Measurements from ENCODE around the gene IFNG.

IFNG gene

DNA sequence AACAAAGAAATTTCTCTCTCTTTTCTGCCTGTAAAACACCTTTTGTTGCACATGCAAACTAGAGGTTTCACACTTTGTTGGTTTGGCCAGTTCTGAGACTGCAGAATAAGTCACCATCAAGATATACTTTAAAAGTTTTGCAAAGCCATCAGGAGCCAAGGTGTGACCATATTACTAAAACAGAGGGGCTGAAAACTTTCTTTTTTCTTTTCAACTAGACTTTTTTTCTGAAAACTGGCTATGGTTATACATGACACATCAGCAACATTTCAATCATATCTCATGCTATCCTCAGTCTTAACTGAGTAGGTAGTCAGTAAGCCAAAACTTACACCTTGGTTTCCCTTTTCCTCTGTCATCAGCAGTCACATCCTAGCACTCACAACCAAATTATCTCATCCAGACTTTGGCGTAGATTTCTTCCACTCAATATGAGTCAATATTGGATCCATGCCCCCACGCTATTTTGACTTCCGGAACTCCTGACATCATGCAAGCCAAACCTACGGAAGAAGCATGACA is 4.1 kb upstream of the IFNG start:
- DNase-seq = no peak

DNA sequence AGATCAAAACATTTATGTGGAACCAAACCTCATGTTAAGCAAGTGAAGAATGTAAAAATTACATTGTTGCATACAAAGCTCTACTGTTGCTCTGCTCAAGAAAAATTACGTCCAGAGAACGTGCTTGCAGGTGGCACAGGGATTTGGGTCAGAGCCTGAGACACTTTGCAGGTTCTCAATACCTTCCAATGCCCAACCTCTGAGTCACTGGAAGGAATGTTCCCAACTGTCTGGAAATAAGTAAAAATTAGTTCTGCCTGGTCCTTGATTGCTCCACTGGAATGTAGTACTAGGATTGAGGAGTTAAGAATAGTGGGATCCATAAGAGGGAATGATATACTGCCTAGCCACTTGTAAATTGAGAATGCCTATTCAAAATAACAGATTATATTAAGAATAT is 2.8 kb upstream of the IFNG start:
- no peak for DNase-seq

DNA sequence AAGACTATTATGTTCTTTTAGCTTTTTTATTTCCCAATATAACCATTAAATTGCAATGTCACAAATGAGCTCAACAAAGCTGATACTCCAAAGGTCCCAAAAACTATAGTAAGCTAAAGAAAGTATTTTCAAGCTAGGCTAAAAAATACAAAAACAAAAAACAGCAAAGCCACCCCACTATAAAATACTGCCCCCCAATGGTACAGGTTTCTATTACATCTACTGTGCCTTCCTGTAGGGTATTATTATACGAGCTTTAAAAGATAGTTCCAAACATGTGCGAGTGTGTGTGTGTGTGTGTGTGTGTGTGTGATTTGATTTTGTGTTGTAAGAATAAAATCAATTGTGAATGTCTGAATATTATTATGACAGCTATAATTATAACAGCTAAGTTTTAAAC is 1.1 kb downstream of the IFNG start:
- DNase-seq = no peak

DNA sequence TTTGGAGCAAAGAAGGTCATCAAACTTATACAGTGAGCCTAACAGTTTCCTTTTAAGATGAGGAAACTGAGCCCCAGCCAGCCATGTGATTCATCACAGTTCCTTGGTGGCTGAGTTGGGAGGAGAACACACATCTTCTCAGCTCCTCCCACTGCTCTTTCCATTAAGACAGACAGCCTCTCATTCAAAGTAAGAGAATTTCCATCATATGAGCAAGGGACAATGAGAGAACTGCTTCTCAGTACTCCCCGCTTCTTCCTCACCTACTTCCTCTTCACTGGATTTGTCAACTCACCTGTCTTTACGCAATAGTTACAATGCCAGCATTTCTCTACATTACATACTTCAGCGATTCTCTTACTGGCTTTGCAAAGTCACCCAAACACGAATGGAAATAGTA is 2.2 kb downstream of the IFNG start:
- no peak for DNase-seq

DNA sequence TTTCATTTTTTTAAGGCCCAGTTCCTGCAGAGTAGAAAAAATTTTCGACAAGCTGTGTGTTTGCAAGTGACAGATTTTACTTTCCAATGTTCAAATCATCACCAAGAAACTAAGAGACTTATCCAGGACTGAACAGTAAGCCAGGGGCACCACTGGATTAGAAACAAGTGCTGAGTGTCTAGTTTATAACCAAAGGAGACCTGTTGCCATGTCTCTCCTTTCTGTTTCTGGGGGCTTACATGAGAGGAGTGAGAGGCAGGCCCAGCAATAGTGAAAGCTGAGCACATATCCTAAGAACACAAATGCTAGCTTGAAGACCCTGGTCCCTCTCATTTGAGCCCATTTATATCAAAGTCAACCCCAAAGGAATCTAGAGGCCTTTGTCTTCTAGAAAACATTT is 2.9 kb downstream of the IFNG start:
- DNase-seq = no peak

DNA sequence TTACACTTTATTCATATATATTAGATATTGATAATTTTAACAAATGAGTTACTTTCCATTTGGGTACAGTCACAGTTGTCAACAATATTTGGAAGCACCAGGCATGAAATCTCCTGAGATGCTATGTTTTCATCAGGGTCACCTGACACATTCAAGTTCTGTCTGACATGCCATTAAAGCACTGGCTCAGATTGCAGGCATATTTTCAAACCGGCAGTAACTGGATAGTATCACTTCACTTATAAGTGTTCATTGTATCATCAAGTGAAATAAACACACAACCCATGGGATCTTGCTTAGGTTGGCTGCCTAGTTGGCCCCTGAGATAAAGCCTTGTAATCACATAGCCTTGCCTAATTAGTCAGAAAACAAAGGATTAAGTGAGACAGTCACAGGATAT is 4.8 kb downstream of the IFNG start:
- DNase-seq = no peak

DNA sequence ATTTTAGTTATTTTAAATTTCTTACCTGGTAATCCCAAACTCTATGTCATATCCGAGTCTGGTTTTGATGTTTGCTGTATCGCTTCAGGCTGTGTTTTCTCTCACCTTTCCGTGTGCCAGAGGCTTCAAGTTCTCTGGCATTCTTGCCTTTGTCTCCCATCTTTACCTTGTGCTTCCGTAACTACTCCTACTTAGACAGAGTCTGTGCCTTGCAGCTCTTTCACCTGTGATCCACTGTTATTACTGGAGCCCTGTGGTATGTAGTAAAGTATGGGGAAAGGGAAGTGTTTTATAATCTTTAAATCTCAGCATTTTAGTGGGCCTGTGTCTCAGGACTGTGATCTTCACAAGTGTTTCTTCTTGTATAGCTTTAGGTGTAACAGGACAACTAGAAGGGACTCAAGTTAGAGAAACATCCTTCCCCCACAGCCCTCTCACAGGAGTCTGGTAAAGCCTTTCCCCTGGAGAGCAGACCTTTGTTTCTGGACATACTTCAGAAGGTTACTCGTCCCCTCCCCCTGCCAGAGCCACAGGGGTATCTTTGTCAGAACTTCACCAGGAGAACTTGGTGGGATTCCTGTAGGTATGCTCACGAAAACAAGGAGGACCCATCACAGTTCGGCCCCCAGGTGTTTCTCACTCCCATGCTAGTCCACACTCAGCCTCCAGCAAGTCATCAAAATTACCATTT is 11.1 kb downstream of the IFNG start:
- no peak for DNase-seq

DNA sequence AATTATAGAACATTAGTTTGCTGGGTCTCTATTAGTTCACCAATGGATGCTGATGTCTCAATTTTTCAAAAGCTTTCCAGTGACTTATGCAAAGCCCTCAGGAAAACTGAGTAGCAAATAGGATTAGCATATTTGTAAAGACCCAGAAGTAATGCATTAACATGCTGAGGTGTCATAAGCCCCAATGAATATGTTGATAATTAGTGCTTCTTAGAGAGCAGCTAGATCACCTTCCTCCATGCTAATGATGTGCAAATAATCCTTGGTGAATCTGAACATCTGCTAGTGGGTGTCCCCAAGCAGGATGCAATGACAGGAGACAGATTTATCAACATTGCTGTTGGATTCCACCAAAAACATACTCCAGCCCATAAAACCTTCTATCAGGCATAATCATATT is 19.0 kb downstream of the IFNG start:
- DNase-seq = no peak

DNA sequence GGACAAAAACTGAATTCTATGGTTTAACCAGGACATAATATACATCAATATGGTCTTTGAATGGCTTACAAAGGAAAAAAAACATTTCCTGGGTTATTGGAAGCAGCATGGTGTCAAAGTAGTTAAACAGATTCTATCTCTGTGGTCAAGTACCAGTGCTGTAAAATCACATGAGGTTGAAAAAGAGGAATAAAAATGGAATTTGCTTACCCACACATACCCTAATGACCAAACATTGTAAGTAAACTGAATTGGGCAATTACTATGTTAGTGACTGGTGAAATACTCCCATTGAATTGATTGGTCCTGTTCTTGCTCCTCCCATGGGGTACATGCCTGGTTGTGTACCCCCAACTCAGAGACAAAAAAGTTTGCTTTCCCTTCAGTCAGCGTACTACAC is 19.6 kb downstream of the IFNG start:
- no peak for DNase-seq

DNA sequence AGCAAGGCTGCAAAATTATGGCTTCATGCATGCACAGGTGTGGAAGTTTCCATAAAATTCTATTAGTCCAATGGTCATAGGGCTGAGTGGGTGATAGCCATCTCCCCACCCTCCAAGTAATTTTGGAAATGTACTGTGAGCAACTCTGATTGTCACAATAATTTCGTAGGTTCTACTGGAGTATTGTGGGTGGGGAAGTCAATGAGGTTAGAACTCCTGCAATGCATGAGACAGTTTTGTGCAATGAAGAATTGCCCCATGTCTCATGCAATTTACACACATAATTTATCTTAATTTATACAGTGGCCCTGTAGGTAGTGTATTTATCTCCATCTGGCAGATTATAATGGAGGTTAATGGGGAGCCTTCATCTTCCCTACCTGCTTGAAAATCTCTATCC is 20.5 kb downstream of the IFNG start:
- DNase-seq = no peak

DNA sequence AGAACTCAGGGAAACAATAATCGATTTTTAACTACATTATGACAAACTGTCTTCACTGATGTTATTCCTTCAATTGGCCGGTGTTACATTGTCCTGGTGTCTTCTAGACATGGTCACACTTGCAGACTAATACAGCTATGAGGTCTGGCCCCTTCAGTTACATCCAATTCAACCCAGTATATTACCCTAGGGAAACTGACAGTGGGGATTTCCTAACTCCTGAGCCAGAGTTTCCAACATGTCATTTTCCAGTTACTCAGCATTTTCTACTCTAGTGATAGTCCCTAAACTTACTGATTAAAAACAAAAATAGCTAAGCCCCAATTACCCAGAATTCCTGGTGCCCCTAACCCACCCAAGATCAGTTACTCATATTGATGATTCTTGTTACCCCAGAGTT is 21.1 kb downstream of the IFNG start:
- DNase-seq = no peak

DNA sequence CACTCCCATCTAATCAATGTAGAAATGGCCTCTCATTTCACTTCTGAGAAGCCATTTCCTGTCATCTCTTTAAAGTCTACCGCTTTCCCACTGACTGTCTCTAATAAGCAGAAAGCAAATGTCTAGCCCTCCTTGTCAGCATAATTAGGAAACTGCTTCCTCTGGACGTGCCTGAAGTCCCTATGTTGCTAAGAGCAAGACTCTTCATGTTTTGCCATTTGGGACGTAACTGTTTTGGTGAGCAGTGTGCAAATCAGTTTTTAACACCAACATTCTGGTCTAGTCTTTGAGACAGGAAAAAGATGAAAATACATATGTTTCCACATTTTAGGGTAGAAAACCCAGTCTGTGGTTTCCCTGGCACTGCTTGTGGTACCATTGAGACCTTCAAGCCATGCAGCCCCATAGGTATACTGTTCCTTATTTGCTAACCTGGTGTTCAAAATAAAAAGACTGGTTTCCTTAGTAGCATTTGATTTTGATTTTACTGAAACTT is 22.2 kb downstream of the IFNG start:
- no peak for DNase-seq

DNA sequence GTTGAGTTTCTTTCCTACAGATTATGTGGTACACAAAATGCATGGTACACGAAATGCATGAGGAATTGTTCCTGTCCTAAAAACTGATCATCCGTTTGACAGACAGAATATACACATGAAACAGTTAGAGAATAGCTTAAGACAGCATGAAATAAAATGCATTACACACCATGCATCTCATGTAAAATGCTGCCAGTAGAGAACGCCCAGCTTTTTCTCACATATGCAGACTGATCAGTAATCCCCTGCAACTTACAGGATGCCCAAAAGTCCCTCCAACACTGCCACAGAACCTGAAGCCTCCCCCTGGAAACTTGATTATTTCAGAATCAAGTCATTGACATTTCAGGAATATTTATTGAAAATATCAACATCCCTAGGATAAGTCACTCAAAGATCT is 24.0 kb downstream of the IFNG start:
- DNase-seq = no peak

DNA sequence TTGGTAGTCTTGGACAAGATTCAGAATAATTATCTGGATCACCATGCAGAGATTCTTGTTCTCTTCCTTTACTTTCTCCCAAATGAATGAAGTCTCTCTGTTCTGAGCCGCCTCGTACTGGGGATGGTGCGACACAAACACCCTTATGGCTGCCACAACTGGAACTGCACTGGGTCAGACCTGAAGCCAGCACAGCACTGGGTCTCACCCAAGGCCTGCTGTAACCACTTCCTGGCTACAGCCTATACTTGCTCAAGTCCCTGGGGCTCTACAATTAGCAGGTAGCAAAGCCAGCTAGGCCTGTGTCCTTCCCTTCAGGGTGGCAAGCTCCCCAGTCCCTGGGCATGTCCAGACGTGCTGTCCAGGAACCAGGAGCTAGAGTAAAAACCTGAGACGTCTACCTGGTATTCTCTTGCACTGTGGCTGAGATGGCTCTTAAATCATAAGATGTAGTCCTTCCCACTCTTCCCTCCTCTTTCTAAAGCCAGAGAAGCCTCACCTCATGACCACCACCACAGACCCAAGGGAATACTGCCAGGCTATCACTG is 27.6 kb downstream of the IFNG start:
- no peak for DNase-seq

DNA sequence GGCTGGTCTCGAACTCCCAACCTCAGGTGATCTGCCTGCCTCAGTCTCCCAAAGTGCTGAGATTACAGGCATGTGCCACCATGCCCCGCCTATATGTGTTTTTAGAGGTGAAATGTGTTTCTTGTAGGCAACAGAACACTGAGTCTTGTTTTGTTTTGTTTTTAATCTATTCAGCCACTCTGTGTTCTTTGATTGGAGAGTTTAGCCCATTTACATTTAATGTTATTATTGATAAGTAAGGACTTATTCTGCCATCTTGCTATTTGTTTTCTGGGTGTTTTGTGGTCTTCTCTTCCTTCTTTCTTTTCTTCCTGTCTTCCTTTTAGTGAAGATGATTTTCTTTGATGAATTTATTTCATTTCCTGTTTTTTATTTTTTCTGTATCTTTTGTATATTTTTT is 29.6 kb downstream of the IFNG start:
- DNase-seq = no peak

DNA sequence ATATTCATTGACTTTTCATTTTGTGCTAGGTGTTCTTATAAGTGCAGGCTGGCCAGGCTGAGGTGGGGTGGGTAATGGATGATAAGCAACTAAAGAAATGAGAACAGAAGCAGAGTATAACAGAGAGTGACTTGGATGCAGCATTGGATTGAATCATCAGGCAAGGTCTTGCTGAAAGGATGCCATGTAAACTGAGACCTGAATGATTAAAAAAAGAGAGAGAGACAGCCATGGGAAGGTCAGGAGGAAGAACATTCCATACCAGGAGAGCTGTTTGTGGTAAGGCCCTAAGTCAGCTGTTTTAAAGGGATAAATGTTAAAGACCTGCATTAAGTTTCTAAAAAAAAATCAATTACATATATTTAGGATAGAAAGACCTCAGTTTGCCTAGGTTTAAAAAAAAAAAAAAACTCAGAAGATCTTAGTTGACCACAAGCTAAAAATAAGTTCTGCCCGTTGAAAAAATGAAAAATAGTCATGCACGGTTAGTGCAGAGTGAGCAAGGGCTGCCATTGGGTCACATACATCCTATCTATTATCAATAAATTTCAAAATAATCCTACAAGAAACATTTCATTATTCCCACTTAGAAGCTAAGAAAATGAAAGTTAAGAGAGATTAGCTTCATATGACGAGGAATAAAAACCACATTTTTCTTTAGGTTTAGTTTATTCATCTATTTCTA is 37.2 kb downstream of the IFNG start:
- DNase-seq = no peak

DNA sequence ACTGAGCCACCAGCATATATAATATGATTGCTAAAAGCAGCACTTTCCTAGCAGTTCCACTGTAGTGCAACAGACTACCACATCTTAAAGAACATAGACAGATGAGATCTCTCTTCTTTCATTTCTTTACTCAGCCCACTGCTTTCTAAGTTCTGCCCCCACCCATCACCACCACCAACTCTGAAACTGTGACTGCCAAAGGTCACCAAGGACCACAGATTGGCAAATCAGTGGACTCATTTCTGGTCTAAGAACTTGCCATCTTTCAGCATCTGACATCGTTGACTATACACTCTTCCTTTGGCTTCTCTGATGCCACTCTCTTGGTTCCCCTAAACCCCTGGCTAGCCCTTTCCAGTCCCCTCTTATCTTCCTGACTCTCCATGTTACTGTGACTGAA is 38.4 kb downstream of the IFNG start:
- no peak for DNase-seq

DNA sequence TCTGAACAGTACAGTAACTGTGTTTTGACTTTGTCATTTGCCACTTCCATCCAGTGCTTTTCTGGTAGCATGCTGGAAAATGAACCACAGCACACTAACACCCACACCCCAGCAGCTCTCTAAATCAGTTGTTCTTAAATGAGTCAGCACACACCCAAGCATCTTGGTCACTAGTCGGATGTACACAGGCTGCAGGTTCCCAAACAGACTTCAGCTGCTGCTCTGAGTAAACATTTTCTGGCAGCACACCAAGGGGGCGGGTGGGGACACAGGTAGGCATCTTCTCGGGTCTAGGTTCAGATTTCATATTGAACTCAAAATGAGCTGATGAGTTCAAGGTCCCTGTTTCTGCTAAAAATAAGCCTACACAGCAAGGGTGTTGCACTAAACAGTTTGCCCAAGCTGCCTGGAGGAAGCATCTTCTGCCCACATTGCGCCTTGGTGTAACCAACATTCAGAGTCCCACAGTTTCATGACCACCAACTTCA is 39.8 kb downstream of the IFNG start:
- no peak for DNase-seq

DNA sequence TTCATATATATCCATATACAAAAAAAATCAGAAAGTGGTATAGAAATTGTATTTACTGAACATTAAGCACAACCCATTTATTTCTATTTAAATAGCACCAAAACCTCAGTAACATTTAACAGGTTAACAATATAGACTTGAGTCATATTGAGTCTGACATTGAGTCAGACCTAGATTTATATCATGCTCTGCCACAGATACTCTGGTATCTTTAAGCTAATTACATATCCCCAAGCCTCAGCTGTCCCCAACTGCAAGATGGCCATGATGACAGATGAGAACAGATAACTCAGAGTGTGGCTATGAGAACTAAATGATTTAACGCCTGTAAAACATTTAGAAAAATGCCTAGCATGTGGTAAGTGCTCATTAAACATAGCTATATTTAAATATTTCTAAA is 40.3 kb downstream of the IFNG start:
- no peak for DNase-seq

DNA sequence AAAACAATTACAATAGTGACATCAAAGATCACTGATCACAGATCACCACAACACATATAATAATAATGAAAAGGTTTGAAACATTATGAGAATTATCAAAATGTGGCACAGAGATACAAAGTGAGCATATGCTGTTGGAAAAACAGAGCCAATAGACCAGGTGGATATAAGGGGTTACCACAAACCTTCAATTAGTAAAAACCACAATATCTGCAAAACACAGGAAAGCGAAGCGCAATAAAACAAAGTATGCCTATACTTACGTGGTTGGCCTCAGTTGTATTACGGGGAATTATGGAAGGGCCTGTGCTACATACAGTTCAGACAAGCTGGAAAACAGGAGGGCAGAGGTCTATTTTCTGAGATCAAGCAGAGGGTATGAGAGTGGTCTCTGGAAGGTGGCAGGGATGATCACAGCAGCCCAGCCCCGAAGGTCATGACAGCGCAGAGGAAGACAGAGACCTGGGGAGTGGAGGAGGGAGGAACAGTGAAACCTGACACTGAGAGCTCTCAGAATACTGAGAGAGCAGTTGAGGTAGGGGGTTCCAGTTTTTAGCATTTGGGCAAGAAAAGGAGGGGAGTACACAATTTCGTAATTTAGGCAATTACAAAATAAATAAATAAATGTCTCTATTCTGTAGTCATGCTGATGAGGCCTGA is 41.3 kb downstream of the IFNG start:
- DNase-seq = no peak

DNA sequence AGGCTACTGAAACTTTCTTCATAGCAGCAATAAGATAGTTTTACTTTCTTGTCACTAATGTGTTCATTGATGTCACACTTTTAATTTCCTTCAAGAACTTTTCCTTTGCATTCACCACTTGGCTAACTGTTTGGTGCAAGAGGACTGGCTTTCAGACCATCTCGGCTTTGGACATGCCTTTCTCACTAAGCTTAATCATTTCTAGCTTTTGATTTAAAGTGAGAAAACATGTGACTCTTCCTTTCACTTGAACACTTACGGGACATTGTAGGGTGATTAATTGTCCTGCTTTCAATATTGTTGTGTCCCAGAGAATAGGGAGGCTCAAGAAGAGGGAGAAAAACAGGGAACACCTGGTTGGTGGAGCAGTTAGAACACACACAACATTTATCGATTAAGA is 41.9 kb downstream of the IFNG start:
- no peak for DNase-seq

DNA sequence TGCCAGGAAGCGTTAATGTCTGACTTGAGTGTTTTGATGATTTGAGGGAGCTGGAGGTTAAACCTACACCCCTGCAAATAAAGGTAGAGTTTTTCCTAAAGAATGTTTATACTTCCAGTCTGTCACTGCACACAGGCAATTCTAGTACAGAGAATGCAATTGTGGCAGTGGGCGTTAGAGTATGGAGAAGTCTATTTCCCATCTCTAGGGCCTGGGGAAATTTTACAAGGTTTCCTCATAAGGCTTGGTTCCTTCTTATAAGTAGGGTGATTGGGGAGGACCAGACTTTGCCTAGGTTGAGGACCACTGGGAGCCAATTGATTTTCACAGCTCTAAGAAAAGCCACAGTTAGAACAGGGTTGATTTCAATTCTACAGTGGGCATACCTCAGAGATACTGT is 44.3 kb downstream of the IFNG start:
- DNase-seq = no peak

DNA sequence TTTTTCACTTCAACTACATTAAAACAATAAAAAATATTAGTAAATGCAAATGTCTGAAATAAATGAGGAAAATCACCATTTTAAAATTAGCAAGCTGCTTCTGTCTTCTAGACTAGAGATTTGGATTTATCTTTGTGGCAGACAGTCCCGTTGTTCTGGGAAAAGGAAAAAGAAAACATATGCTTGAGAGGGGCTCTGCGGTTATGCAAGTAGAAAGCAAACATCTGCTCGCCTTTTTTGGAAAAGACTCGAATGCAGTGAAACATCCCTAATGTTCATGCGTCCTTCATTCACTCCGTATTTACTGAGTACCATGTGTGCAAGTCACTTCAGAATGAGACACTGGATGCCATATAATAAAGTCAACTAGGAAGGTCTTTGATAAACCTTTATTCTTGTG is 44.9 kb downstream of the IFNG start:
- no peak for DNase-seq

DNA sequence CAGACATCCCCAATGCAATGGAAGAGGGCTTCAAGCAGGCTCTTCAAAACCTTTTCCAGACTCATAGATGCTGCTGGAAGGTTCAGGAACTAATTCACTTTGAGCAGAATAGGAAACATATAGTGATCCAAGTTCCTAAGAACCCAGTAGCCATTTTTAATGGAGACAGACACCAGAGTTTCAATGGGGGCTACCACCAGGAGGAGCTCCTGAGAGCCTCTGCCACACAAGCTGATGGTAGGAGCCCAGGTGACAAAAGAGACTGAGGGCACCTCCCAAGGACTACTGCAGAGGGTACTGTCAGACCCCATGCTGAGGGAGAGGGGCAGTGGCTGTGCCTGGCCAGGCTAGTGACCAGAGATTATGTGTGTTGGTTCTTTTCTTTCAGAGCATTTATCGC is 45.9 kb downstream of the IFNG start:
- DNase-seq = no peak

Data from HCEC 1CT (cell line).